HG02973 (cell line): ENCODE data around the gene KIAA1328.

ENCODE experiments used
- ATAC-seq: cut with Tn5 transposase; IDR thresholded peaks from one replicate; pipeline ENCODE4 v1.9.1; 2021; ENCODE audit warnings: moderate library complexity; ENCODE audit not compliant: unreplicated experiment

Gene KIAA1328

DNA sequence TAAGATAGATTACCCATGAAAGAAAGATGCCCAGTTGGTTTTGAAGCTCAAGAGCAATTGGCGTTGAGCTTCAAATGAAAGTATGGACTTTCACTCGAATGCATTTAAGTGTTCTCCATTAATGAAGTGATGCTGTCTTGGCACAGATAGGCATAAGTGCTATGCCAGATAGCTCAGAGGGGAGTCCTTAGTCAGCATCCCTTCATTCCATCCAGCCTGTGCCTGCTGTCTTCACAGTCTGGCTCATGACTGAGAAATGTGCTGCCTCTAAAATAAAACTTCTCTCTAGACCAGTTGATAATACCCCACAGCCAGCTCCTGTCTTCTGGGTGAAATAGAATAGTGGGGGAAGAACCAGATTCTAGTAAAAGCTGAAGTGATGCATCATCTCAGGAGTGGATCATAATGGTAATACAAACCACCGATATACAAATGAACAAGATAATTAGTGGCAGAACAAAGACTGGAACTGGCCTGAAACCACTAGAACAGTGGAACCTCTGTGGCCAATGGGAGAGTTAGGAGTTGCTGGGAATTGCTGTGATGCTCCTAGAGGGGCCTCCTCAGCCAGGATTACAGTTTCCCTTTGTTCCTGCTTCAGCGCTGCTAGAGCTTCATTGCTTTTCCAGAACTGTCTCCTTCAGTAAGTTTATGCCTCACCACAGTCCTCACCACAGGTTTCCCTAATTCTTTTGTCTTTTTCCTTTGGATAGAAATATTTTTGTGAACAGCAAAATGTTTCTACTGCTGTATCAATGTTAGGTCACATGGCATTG, 359.3 kb downstream of the KIAA1328 start:
- no peak for ATAC-seq

DNA sequence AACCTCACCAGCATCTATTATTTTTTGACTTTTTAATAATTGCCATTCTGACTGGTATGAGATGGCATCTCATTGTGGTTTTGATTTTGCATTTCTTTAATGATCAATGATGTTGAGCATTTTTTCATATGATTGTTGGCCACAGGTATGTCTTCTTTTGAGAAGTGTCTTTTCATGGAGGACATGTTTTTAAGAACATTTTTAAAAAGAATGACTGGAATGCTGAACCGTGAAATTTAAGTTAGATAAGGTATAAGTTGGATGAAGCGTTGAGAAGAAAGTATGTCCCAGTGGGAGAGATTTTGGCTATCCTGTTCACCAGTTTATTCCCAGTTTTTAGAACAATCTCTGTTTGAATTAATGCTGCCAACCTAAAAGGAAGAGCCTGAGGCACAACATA, 370.8 kb downstream of the KIAA1328 start:
- no peak for ATAC-seq

DNA sequence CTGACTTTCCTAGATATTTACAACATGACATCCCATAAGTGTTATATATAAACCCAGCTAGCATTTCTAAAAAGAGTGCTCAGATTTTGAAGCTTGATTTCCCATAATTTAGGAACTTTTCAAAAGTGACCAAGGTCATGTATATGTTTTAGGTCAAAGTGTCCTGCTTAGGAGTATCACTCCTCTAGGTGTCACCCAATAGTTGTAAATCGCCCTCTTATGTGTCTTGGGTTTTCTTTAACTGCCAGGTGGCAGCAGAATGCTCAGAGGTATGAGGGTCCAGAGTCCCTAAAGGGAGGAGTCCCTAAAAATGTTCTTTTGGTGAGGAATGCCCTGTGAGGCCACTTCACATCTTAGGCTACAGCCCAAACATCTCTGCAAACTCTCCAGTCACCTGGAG, 378.4 kb downstream of the KIAA1328 start:
- no peak for ATAC-seq

DNA sequence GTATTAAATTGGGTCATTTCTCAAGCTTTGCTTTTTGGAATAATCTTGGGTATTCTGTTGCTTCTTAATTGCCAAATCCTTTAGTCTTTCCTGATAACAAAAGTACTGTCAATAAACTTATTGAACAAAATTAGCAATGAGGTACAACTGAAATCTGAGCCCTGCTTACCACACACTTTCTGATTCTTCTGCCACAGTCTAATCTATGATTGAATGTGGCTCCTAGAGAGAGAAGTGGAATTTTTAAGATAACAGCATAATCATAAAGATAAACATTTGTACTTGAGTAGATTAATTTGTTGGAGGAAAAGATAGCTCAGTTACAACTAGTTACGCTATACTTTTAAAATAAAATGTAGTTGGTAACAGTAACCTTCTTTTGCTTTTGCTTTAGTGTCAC, 381.9 kb downstream of the KIAA1328 start:
- no peak for ATAC-seq

DNA sequence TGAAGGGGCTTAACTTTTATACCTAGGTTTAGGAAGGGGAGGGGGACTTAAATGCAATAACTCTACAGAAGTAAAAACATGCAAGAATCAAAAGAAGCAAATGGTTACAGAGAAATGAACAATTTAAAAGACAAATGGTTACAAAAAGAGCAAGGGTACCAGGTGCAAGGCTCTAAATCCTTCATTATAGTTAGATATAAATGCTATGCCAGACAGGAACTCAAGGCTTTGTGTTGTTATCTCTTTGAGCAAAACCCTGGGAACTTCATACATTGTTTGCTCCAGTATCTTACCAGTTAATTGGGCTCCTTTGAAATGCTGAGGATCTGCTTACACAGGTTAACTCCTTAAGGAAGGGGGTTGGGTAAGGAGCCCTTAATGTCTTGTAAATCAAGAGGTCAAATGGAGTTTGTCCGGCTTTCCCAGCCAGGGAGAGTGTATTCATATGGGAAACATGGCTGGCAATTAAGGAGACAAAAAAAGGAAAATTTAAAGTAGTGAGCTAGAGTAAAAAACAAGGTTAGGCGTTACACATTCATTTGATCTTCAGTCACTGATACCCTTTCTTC, 389.2 kb downstream of the KIAA1328 start:
- no peak for ATAC-seq

DNA sequence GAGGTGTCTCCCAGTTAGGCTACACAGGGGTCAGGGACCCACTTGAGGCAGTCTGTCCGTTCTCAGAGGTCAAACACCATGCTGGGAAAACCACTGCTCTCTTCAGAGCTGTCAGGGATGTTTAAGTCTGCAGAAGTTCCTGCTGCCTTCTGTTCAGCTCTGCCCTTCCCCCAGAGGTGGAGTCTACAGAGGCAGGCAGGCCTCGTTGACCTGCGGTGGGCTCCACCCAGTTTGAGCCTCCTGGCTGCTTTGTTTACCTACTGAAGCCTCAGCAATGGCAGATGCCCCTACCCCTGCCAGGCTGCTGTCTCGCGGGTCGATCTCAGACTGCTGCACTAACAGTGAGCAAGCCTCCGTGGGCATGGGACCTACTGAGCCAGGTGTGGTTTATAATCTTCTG, 390.3 kb downstream of the KIAA1328 start:
- ATAC-seq: no peak

DNA sequence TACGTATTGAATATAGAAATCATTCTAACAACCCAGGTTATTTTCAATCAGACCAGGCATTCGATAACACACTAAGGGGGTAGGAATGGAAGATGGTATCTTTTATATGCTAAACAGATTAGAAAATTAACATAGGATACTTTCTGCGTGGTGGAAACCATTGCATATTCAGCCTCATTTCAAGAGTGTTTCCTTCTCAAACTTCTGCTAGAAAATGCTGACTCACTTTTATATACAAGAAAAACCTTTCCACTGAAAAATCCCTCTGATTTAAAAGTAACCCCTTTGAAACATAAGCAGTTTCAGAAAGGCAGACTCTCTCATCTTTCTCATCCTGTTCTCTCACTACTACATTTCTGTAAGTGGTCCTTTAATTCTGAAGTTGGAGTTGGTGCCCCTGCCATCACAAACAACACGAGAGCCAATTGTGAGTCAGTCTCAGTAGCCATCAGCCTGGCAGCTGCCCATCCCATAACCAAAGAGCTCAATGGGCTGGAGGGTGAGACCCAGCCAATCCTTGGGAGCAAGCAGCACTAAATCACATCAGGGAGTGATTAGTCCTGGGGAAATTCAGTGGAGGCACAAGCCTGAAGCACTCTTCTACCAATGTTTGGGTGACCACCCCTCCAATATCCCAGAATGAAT, 393.5 kb downstream of the KIAA1328 start:
- ATAC-seq: no peak

DNA sequence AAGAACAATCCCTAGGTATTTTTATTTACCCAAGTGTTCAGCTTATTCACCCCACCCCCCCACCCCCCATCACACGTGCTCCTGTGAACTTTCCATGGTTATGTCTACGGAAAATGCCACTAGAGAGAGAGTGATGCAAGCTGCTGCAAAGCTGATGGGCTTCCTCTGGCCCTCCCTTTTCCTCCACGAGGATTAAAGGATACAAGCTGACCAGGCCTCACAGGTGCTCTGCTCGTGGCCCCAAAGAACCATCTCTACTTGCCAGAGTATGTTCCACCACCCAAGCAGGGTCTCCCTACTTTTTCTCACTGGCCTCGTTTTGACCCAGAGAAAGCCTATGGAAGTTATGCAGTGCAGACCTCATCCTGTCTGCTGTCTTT, 394.1 kb downstream of the KIAA1328 start:
- ATAC-seq: no peak

DNA sequence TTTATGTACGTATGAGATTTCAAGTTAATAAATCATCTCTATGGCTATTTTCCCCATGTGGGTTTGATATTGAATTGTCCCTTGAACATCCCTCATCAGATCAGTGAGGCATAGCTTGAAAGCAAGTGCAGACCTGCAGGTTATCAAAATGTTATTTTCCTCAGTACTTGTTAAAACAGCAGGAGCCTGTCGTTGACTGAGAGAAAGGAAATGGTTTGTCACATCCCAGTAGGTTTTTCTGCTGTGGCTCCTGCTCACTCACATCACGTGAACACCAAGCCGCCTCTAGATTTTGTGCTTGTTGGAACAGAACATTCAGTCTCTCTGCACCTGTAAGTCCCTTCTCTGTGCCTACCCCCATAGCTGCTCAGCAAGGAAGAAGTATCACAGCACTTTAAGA, 396.4 kb downstream of the KIAA1328 start:
- no peak for ATAC-seq

DNA sequence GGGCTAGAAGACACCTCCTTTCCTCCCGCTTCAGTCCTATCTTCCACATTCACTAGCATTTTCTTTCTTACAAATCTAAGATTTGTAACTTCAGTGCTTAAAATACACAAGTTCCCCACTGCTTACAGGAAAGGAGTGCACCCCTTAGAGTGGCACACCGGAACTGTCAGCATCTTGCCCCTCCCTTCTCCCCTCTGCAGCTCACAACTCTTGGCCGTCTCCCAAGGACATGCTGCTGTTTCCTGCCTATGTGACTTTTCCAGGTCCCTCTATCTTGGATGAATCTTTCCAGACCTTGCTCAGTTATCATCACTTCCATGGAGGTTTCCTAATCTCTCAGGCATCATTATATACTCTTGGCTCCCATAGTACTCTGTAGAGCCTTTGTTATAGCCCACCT, 401.8 kb downstream of the KIAA1328 start:
- no peak for ATAC-seq

DNA sequence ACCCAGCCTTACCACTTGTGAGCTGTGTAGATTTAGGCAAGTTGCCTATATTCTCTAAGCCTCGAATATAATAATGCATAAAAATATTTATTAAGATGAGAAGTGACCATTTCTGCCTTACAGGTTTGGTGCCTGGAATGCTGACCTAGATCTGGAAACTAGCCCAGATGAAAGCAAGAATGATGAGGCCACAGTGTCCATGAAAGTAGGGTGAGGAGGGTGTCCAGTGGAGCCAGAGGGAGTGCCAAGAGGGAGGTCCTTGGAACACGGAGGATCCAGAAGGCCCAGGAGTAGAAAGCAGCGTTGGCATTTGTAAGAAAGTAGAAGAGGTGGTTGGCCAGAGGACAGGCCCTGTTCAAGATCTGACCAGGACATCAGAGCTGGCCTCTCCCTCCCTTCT, 402.3 kb downstream of the KIAA1328 start:
- ATAC-seq: no peak

DNA sequence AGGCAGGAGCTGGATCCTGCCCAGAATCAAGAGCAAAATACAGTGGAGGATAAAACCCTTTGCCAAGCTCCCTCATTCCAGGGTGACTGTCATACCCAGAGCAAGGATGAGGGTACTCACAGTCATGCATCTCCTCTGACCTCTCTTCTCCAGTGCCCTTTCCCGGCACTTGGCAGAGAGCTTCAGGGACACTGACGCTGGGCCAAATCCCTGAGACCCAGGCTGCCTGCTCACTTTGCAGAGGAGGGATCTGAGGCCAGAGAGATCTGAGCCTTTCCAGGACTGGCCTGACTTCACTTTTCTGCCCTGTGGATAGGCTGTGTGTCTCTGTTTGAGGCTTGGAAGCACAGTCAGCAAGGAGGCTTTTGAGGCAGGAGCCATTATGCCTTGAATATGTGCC, 406.7 kb downstream of the KIAA1328 start:
- no peak for ATAC-seq

DNA sequence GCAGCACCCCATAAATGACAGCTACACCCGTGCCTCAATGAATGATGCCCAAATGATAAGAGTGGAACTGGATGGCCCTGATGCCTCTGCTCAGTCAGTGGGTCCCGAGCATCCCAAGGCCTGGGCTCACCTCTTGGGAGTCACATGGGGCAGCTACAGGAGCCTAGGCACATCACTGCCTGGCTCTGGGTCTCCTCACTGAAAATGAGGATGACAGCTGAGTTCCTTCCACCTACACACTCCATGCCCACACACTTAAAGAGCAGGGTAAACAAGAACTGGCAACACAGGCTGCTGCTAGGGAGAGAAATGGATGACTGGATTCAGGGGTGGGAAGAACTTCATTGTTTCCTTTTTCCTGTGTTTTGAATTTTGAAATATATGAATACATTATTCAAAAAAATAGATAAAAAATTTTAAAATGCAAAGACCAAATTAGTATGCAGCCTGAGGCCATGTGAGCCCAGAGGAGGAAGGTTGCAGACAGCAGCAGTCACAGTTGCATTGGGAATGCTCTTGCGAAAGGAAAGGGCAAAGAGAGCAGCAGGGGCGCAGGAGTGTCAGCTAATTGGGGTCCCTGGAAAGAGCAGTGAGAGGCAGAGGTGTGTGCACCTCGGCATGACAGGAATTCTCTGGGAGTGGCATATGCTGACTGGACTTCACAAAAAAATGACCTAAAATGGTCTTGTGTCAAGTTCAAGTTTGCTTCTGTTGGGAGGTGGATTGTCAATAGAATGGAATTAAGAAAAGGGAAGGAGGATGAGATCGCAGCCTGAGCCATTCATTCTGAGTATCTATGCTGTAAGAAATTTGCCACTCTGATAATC, 409.6 kb downstream of the KIAA1328 start:
- ATAC-seq: no peak

DNA sequence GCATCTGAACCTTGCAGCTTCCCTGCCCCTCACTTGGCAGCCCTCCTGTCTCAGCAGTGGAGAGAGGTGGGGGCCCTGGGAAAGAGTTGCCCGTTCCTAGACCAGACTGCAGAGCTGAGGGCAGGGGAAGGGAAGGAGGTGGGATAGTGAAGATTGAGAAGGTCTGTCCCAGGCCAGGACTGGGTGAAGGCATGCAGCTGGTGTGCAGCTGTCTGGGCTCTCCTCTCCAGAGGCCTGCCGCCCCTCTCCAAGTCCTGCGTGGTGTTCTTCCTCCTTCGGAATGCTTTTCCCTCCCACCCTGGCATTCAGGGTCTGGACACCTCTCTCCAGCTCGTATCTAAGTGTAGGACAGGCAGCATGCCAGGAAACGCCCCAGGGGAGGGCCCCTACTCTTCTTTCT, 413.2 kb downstream of the KIAA1328 start:
- no peak for ATAC-seq

DNA sequence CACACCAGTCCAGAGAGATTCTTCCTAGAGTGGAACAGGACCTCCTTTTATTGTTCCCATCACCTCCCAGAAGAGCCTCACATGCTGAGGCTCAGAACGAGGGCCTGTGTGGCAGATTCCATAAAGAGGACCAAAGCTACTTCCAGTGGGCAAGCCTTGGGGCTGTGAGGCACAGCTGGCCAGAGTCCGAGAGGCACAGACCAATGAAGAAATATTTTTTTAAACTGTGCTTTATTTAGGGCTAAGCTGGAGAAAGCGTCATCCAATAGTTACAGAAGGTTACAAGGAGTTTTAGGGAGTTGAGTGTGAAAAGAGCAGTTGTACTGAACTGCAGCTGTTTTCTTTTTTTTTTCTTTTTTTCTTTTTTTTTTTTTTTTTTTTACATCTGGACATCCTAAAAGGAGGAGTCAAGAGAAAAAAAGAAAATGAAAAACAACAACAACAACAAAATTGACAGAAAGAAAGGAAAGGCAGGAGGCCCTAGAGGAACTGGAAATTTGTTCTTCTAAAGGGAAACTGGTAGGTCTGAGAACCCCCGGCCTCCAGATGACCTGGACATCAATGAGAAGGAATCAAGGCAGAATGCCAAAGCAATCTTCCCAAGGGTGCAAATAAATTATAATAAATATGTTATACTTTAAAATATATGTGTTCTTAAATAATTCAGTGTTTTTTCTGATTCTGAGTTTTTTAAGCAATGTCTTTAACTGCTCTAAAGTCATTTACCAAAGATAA, 414.1 kb downstream of the KIAA1328 start:
- no peak for ATAC-seq

DNA sequence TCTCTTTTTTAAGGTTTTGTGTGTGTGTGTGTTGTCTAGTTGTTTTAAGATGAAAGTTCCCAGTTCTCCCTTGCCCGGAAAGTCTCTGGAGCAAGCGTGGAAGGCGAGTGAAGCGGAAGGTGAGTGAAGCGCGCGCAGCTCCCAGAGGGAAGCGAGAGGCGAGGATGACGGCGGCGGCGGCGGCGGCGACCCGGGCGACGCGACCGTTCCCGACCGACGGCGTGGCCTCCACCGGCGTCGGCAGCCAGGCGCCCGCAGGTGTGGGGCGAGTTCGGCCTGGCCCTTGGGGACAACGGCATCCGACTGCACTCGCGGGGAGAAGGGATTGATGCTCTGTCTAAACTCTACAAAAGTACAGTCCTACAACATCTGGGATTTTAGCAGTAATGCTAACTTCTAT, 414.8 kb downstream of the KIAA1328 start:
- ATAC-seq: no peak

DNA sequence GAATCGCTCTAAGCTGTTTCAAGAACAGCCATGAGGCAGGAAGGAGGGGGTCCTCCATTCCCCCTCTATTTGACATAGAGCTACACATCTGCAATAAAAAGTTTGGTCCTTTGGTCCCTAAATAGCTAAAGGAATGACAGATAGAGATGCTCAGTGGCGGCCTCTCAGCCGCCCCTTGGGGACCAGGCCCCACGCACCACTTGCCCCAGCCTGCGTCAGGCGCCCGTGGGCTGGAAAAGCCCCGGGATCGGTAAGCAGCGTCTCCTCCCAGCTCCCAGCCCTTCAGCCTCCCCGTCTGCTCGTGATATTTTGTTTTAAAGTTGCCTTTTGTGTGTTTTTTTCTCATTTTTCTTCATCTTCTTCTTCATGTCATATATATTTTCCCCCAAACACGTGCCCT, 415.7 kb downstream of the KIAA1328 start:
- no peak for ATAC-seq

DNA sequence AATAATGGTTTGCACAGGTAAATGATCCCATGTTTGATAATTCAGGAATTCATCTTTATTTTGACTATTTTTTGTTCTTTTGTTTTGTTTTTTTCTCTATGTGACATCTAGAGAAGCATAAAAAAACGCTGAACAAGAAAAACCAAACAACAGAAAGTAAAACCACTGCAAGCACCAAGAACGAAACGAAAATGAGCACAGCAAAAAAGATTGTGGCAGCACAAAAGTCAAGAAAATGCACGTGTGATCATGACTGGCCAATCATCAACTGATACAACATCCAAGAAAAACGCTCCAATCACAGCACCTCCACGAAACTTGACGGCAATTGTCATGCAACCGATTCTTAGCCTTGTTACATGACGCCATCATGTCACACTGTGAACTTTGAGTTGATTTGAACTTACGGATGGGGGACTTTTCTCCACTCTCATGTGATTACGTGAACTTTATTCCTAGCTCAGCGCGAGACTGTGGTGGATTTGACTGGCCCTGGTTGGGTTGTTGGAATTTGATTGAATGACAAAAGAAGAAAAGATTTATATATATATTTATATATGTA, 417.9 kb downstream of the KIAA1328 start:
- no peak for ATAC-seq

DNA sequence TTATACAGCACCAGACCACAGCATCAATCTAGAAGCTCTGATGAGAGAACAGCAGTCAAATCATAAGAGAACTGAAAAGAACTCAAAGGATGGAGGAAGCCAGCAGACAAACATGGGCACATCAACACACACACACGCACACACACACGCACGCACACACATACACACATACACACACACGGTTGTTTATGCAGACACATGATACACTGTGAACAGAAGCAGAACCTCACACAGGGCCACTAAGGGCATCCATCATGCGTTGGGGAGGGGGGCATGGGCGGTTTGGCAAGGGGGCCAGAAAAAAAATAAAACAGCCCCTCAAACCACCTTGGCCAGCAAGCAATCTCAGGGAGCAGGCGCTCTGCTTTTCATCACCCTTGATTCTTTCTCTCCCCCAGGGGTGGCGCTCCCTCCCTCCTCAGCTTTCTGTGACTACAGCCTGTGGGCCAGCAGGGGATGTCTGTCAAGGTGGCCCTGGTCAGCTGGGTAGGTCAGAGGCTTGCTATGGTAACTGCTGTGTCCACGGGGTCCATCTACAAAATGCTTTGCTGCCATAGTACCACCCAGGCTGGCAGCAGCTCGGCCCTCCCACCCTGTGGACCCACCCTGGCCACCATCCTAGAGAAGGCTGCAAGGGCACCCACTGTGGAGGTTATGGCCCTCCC, 418.7 kb downstream of the KIAA1328 start:
- no peak for ATAC-seq

DNA sequence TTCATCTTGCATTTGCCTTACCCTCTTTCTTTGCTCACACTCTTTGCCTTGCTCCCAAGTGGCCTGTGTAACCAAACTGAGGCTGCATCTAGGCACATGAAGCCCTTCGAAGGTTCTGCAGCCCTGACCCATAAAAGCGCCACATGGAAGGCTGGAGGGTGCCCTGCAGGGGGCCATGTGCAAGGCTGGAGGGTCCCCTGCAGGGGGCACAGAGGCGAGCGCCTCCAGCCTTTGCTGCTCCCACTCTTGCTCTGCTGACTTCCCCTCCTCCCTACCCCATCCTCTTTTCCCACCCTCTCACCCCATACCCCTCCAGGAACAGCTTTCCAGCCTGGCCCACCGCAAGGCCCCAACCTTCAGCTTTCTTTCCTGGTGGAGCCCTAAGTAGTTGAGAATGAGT, 419.4 kb downstream of the KIAA1328 start:
- no peak for ATAC-seq
